B cell (primary cell): Measurements from ENCODE around the gene GPI. TPM values are rescaled to one million over a fixed set of nuclear protein-coding genes. Genes with fewer than 3 reads are reported as not detected.

Experiments
- ATAC-seq: fragments of 200-7000 bp; cut with Tn5 transposase; one replicate; pipeline ENCODE4 v1.10.0; 2021; ENCODE audit warnings: low read depth, mild to moderate bottlenecking, moderate number of reproducible peaks, moderate library complexity
- CTCF ChIA-PET: fragments of 350-600 bp; sonication (Branson Sonifier 250); formaldehyde crosslinking; loops from one replicate; lab custom pipeline; 2021; ENCODE audit warnings: antibody characterized with exemption, inconsistent platforms; lab: Charles Lee
- POLR2A ChIA-PET: fragments of 350-600 bp; sonication (Branson Sonifier 250); formaldehyde crosslinking; loops from one replicate; lab custom pipeline; 2021; ENCODE audit warnings: antibody characterized with exemption; lab: Charles Lee
- DNase-seq: peaks from one replicate; pipeline ENCODE4 v3.0.0; 2013
- H2AFZ ChIP-seq: 2 replicates; pipeline ENCODE4 v1.6.1; 2012; ENCODE audit warnings: mild to moderate bottlenecking, low read depth, low read length; ENCODE audit not compliant: insufficient read depth, poor library complexity, severe bottlenecking
- H3K27ac ChIP-seq, 2 donors: 1 replicate in 1 of 2; 2 replicates in 1 of 2; pipeline ENCODE4 v1.5.1; 2012 to 2013; ENCODE audit warnings: low read length in 2 of 2, mild to moderate bottlenecking in 2 of 2, moderate library complexity in 1 of 2
- H3K27me3 ChIP-seq, 4 experiments: fragments of 200-600 bp in 1 of 4; sonication (generic) in 1 of 4; replicated peaks in 1 of 4; 1 replicate in 2 of 4; 2 replicates in 2 of 4; pipeline versions ENCODE4 v1.6.1 to v1.7.0; 2013 to 2016; ENCODE audit warnings: low read length in 3 of 4, mild to moderate bottlenecking in 2 of 4, mixed read lengths in 1 of 4, moderate library complexity in 1 of 4; ENCODE audit not compliant: insufficient read depth in 4 of 4, control insufficient read depth in 3 of 4; ENCODE audit errors: control extremely low read depth in 1 of 4
- H3K36me3 ChIP-seq, 2 experiments: replicated peaks in 1 of 2; 1 replicate in 1 of 2; 2 replicates in 1 of 2; pipeline versions ENCODE4 v1.6.1 to v1.7.1; 2013; ENCODE audit warnings: low read length in 1 of 2; ENCODE audit not compliant: insufficient read depth in 2 of 2, control insufficient read depth in 1 of 2; ENCODE audit errors: control extremely low read depth in 1 of 2, extremely low read depth in 1 of 2
- H3K4me1 ChIP-seq, 2 donors: fragments of 200-600 bp in 1 of 2; sonication (generic) in 1 of 2; 1 replicate in 1 of 2; 2 replicates in 1 of 2; pipeline versions ENCODE4 v1.5.1 to v1.6.1; 2013 to 2017; ENCODE audit warnings: low read length in 2 of 2; ENCODE audit not compliant: control insufficient read depth in 2 of 2, insufficient read depth in 2 of 2
- H3K4me2 ChIP-seq: replicated peaks from 2 replicates; pipeline ENCODE3; 2012; ENCODE audit warnings: mild to moderate bottlenecking, low read depth, low read length; ENCODE audit not compliant: poor library complexity, severe bottlenecking
- H3K4me3 ChIP-seq, 5 experiments: fragments of 200-600 bp in 1 of 5; sonication (generic) in 1 of 5; 1 replicate in 3 of 5; 2 replicates in 2 of 5; pipeline versions ENCODE4 v1.5.1 to v1.7.0; 2011 to 2016; ENCODE audit warnings: low read length in 4 of 5, mild to moderate bottlenecking in 4 of 5, low read depth in 2 of 5, control low read depth in 1 of 5, moderate library complexity in 1 of 5; ENCODE audit not compliant: insufficient read depth in 1 of 5; ENCODE audit errors: control extremely low read depth in 1 of 5, extremely low read depth in 1 of 5
- H3K79me2 ChIP-seq: fragments of 200-600 bp; sonication (generic); one replicate; pipeline ENCODE4 v1.6.0; 2016; ENCODE audit warnings: low read length; ENCODE audit not compliant: control insufficient read depth, insufficient read depth
- H3K9ac ChIP-seq: fragments of 200-600 bp; sonication (generic); 2 replicates; pipeline ENCODE4 v1.6.1; 2017; ENCODE audit warnings: mild to moderate bottlenecking, low read length, moderate library complexity
- H3K9me3 ChIP-seq, 3 donors: one replicate each; pipeline versions ENCODE4 v1.6.1 to v1.7.1; 2013; ENCODE audit warnings: low read length in 2 of 3; ENCODE audit not compliant: control insufficient read depth in 2 of 3, insufficient read depth in 1 of 3; ENCODE audit errors: control extremely low read depth in 1 of 3
- H4K20me1 ChIP-seq: 2 replicates; pipeline ENCODE4 v1.6.0; 2012; ENCODE audit warnings: mild to moderate bottlenecking, low read length; ENCODE audit not compliant: insufficient read depth, control insufficient read depth, poor library complexity, severe bottlenecking
- H3K27ac Mint-ChIP-seq: one replicate; pipeline ENCODE4 v1.8.0; 2021; ENCODE audit warnings: mixed read lengths
- H3K27me3 Mint-ChIP-seq: one replicate; pipeline ENCODE4 v1.8.0; 2021; ENCODE audit warnings: mixed read lengths
- H3K4me1 Mint-ChIP-seq: one replicate; pipeline ENCODE4 v1.8.0; 2021; ENCODE audit warnings: mixed read lengths
- H3K4me3 Mint-ChIP-seq: one replicate; pipeline ENCODE4 v1.8.0; 2021; ENCODE audit warnings: mixed read lengths
- H3K9me3 Mint-ChIP-seq: one replicate; pipeline ENCODE4 v1.8.0; 2022; ENCODE audit warnings: mixed read lengths; ENCODE audit not compliant: insufficient read depth
- EZH2 ChIP-seq: IDR thresholded peaks from 2 replicates; pipeline ENCODE4 v1.6.1; 2012; ENCODE audit warnings: borderline replicate concordance, low read depth, mild to moderate bottlenecking, moderate library complexity, low read length; ENCODE audit not compliant: insufficient read depth, poor library complexity, severe bottlenecking
- WGBS: methylation state at CpG from one replicate; pipeline ENCODE4 v1.1.5; 2013; ENCODE audit warnings: missing lambda C conversion rate; ENCODE audit not compliant: insufficient coverage; 5-methylcytosine and 5-hydroxymethylcytosine counted together
- intact Hi-C: fragments of 100-400 bp; cut with micrococcal nuclease; formaldehyde crosslinking; loops from one replicate; pipeline ENCODE4 v1.10.0; 2022
- polyA plus RNA-seq: library from polyadenylated mRNA; depleted of rRNA; stranded (reverse); fragments of >200 nt; gene quantifications from 2 replicates; pipeline ENCODE4 v1.2.3, GENCODE V29; 2012
- total RNA-seq, 2 donors: library from RNA; stranded (reverse); fragments of 120-200 nt in 1 of 2; gene quantifications; 1 replicate in 1 of 2; 2 replicates in 1 of 2; pipeline versions ENCODE4 v1.2.3 to v1.2.4, GENCODE V29; 2013 to 2022
- TF ChIP-seq, protein P1 (sequence below): fragments of 200-600 bp; IDR thresholded peaks from one replicate; pipeline ENCODE4 v1.8.0; 2022; ENCODE audit warnings: antibody characterized with exemption, mild to moderate bottlenecking

Gene GPI
- total and polyA plus RNA-seq, 2 donors (not counting 1 experiment from before 2014, with no cell fraction given) = 74.5 to 102 TPM

DNA sequence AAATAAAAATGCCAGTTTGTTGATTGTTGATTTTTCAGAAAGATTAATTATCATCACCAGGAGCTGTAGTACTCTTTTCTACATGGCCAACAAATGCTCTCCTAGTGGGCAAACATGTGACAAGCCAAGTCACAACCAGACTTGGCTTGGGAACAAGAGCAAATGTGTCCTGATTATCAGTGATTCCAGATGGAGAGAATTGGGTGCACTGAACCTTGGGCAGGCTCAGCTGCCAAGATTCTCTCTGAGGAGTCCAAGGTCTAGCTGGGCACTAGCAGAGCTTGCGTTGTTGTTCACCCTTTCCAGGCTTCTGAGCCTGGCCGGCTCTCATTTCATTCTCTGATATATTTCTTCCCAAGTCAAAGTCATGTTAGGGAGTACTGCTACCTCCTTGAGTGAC lies 27.3 kb upstream of the GPI start:
- H3K79me2 ChIP-seq = peaks cover 15% of the 10 kb centered on the region
- H3K27ac Mint-ChIP-seq = no peak overlapping the region
- no peak overlapping the region for H3K27ac ChIP-seq
- POLR2A ChIA-PET = no interaction called here
- no peak overlapping the region for H3K4me3 Mint-ChIP-seq
- peaks cover 6% of the 10 kb centered on the region for H3K4me1 Mint-ChIP-seq
- H3K27me3 Mint-ChIP-seq = no peaks in the 10 kb centered on the region
- ATAC-seq (no peak), DNase-seq (no peak)
- CTCF ChIA-PET = interaction anchor here (0.8 to 1.7 kb wide), 11 partner anchors 10 to 203 kb away, joined by 3 to 5 read pairs (median 4); no protein-coding TSS in a partner anchor
- TF ChIP-seq, protein P1, sequence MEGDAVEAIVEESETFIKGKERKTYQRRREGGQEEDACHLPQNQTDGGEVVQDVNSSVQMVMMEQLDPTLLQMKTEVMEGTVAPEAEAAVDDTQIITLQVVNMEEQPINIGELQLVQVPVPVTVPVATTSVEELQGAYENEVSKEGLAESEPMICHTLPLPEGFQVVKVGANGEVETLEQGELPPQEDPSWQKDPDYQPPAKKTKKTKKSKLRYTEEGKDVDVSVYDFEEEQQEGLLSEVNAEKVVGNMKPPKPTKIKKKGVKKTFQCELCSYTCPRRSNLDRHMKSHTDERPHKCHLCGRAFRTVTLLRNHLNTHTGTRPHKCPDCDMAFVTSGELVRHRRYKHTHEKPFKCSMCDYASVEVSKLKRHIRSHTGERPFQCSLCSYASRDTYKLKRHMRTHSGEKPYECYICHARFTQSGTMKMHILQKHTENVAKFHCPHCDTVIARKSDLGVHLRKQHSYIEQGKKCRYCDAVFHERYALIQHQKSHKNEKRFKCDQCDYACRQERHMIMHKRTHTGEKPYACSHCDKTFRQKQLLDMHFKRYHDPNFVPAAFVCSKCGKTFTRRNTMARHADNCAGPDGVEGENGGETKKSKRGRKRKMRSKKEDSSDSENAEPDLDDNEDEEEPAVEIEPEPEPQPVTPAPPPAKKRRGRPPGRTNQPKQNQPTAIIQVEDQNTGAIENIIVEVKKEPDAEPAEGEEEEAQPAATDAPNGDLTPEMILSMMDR = no peak
- TF ChIP-seq EZH2 = no peak
- no peaks in the 10 kb centered on the region for H3K27me3 ChIP-seq
- H3K9me3 Mint-ChIP-seq = no peaks in the 10 kb centered on the region
- H3K9ac ChIP-seq = no peak overlapping the region
- peaks cover 0 to 68% of the 10 kb centered on the region in 2 experiments for H3K36me3 ChIP-seq
- intact Hi-C loops = loop anchor here (2.0 to 5.0 kb wide), 2 partner anchors 85 to 117 kb away; partner anchors contain the start of gene GARRE1
- no peak overlapping the region for H2AFZ ChIP-seq
- no peaks in the 10 kb centered on the region for H3K9me3 ChIP-seq
- H4K20me1 ChIP-seq = no peaks in the 10 kb centered on the region
- no CpG with 5 or more reads among the region's 2 CpGs for WGBS
- H3K4me2 ChIP-seq = no peak overlapping the region
- H3K4me3 ChIP-seq = no peak overlapping the region
- peaks cover 0 to 2% of the 10 kb centered on the region in 2 donors for H3K4me1 ChIP-seq

DNA sequence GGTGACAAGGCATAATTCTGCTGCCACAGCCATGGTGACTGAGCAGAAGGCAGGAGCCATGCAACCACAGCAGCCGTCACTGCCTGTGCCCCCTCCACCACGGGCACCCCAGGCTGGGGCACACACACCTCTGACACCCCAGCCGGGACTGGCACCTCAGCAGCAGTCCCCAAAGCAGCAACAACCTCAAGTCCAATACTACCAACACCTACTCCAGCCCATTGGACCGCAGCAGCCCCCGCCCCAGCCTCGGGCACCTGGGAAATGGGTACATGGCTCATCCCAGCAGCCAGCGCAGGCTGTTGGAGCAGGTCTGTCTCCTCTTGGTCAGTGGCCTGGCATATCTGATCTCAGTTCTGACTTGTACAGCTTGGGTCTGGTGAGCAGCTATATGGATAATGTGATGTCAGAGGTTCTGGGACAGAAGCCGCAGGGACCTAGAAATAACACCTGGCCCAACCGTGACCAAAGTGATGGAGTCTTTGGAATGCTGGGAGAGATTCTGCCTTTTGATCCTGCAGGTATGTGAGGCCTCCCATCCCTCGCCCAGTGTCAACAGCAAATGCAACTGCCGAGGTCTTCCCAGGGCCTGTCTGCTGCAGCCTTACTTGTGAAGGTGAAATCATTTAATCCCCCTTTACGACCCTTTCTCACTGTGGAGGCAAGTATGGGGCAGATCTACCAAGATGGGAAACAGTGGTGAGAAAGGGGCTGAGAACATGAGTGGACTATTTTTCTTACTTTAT lies 22.9 kb upstream of the GPI start:
- Mint-ChIP-seq H3K27ac (no peak overlapping the region), H3K27me3 (no peaks in the 10 kb centered on the region), H3K4me3 (no peak overlapping the region), H3K4me1 (peaks cover 8% of the 10 kb centered on the region), H3K9me3 (no peaks in the 10 kb centered on the region)
- no peak overlapping the region for H2AFZ ChIP-seq
- no peak overlapping the region for H3K9ac ChIP-seq
- H3K4me2 ChIP-seq = no peak overlapping the region
- DNase-seq = no peak
- no peak for TF ChIP-seq EZH2
- TF ChIP-seq, protein P1 = no peak
- no peak for ATAC-seq
- peaks cover 9% of the 10 kb centered on the region for H4K20me1 ChIP-seq
- peaks cover 29% of the 10 kb centered on the region for H3K79me2 ChIP-seq
- intact Hi-C loops = no loop called here
- no peak overlapping the region for H3K27ac ChIP-seq
- ChIA-PET POLR2A (no interaction called here), CTCF (interaction anchor here (0.6 kb wide), 1 partner anchor 108 kb away, joined by 3 read pairs; no protein-coding TSS in a partner anchor)
- peaks cover 0 to 64% of the 10 kb centered on the region in 2 experiments for H3K36me3 ChIP-seq
- no peaks in the 10 kb centered on the region for H3K27me3 ChIP-seq
- peaks cover 0 to 7% (median 0%) of the 10 kb centered on the region in 3 donors for H3K9me3 ChIP-seq
- 93% methylated on average over 10 of the region's 12 CpGs for WGBS
- peaks cover 0 to under 1% of the 10 kb centered on the region in 2 donors for H3K4me1 ChIP-seq
- no peak overlapping the region for H3K4me3 ChIP-seq
